ENCODE results near the gene GSTM4. TPM values are rescaled to one million over a fixed set of nuclear protein-coding genes. Genes with fewer than 3 reads are reported as not detected.

GSTM4 gene
- total and polyA plus RNA-seq, 2 of the 8 experiments (the other 6 are each of a cell fraction or from before 2014, with no cell fraction given): 11.3 to 31.4 TPM

DNA sequence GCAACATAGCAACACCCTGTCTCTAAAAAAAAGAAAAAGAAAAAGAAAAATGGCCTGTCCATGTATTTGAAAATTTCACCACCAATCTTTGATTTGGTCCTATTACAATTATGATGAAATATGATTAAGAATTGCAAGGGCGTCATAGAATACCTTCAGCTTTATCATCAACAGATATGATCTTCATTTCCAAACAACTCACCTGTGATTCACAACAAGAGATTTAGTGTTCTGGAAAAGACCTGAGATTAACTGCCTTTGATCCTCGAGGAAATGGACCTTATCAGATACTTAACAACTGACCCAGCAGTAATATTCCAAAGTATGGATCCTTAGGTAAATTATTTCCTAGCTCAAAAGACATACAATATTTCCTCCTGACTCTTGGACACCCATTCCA lies 3.5 kb upstream of the GSTM4 start:
- WGBS, 2 experiments (ENCODE audit: extremely low coverage in 1 of 2, insufficient coverage in 1 of 2, insufficient read length in 1 of 2, insufficient replicate concordance in 2 of 2, low coverage in 1 of 2, low lambda C conversion rate in 2 of 2, missing lambda C conversion rate in 1 of 2): 88% methylated on average over 2 of the region's 2 CpGs; no CpG with 5 or more reads in 1 of the 2 experiments
- Histone ChIP-seq H2BK20ac (ENCODE audit: low read length) (no peak overlapping the region), H2AK5ac (ENCODE audit: low read depth, low read length) (no peak overlapping the region), H4K91ac (replicated peaks; ENCODE audit: insufficient read length, low read length) (no peak overlapping the region), H2AFZ (ENCODE audit: low read length) (no peak overlapping the region), H2BK15ac (ENCODE audit: low read length) (no peak overlapping the region), H3K23ac (ENCODE audit: insufficient read length) (no peak overlapping the region), H3K27ac (ENCODE audit: low read depth, low read length) (no peak overlapping the region), H3K4me1 (replicated peaks in 1 of 4; ENCODE audit: control insufficient read depth in 3 of 4, insufficient read depth in 4 of 4, low read length in 3 of 4) (0 out of 7 replicates have a peak, but pooled peaks cover 0 to 3% (median 0%) of the 10 kb centered on the region in 4 experiments), H4K8ac (ENCODE audit: extremely low read depth, insufficient read depth, low read length) (no peak overlapping the region), H3K4ac (replicated peaks; ENCODE audit: insufficient read length, low read depth, low read length) (no peak overlapping the region), H3K18ac (ENCODE audit: extremely low read depth, low read length) (no peak overlapping the region), H3K27me3 (replicated peaks in 1 of 4; ENCODE audit: control insufficient read depth in 3 of 4, extremely low read depth in 1 of 4, insufficient read depth in 3 of 4, low read length in 3 of 4) (peaks cover 0 to 5% (median 4%) of the 10 kb centered on the region in 4 experiments; a peak in 6 of 7 replicates), H4K5ac (ENCODE audit: insufficient read length, low read depth, low read length) (no peak overlapping the region), H2BK120ac (replicated peaks; ENCODE audit: low read depth, low read length) (no peak overlapping the region), H2BK12ac (ENCODE audit: low read depth, low read length) (no peak overlapping the region), H3K36me3 (ENCODE audit: control insufficient read depth in 2 of 4, insufficient read depth in 4 of 4, low read length in 3 of 4) (no peaks in the 10 kb centered on the region), H3K79me1 (ENCODE audit: low read depth, low read length) (no peaks in the 10 kb centered on the region), H3K4me3 (ENCODE audit: extremely low read depth in 1 of 4, insufficient read depth in 2 of 4, low read depth in 3 of 4, low read length in 4 of 4) (no peak overlapping the region), H3K23me2 (ENCODE audit: low read depth, low read length) (peaks cover 9% of the 10 kb centered on the region), H3K14ac (ENCODE audit: insufficient read length) (no peak overlapping the region), H3K9ac (replicated peaks in 1 of 4; ENCODE audit: extremely low read depth in 1 of 4, low read depth in 3 of 4, low read length in 3 of 4) (no peak overlapping the region), H3K79me2 (ENCODE audit: control insufficient read depth in 1 of 2, insufficient read depth in 2 of 2, low read length in 2 of 2) (no peaks in the 10 kb centered on the region), H4K20me1 (replicated peaks in 1 of 2; ENCODE audit: control insufficient read depth in 1 of 2, insufficient read depth in 2 of 2, low read length in 2 of 2) (no peaks in the 10 kb centered on the region), H3K9me3 (ENCODE audit: insufficient read depth in 2 of 2, low read depth in 1 of 2, low read length in 1 of 2) (no peaks in the 10 kb centered on the region), H3K56ac (replicated peaks; ENCODE audit: insufficient read length, low read depth, low read length) (no peak overlapping the region), H3K4me2 (ENCODE audit: insufficient read depth in 1 of 2, low read depth in 2 of 2, low read length in 2 of 2) (no peak overlapping the region), H2BK5ac (ENCODE audit: low read depth, low read length) (no peak overlapping the region)
- no peak for FAIRE-seq
- no peak for DNase-seq (ENCODE audit: low read depth in 1 of 2, low spot score in 2 of 2)
- ChIA-PET POLR2A (ENCODE audit: partially characterized antibody) (interaction anchor here (1.4 to 2.2 kb wide), 2 partner anchors 8 to 10 kb away, joined by 4 to 6 read pairs; no protein-coding TSS in a partner anchor), CTCF (ENCODE audit: partially characterized antibody) (interaction anchor here (0.6 to 11.8 kb wide), 9 partner anchors 12 to 121 kb away, joined by 3 to 185 read pairs (median 3); partner anchors contain the start of gene GSTM1)
- TF ChIP-seq CBX5 (IDR thresholded peaks at IDR 0.05; ENCODE audit: low read depth, low read length) (no peak), RBBP5 (IDR thresholded peaks at IDR 0.05; ENCODE audit: borderline replicate concordance, low read depth, low read length) (no peak), HDAC2 (IDR thresholded peaks at IDR 0.05; ENCODE audit: borderline replicate concordance in 1 of 2, low read depth in 2 of 2, low read length in 2 of 2) (no peak), NRF1 (IDR thresholded peaks at IDR 0.05; ENCODE audit: low read depth, low read length) (no peak), TBP (IDR thresholded peaks at IDR 0.05; ENCODE audit: low read depth, low read length) (no peak), NANOG (IDR thresholded peaks at IDR 0.05; ENCODE audit: insufficient read depth, low read depth, low read length, poor library complexity, severe bottlenecking) (no peak)
- TF ChIP-seq, protein P1, sequence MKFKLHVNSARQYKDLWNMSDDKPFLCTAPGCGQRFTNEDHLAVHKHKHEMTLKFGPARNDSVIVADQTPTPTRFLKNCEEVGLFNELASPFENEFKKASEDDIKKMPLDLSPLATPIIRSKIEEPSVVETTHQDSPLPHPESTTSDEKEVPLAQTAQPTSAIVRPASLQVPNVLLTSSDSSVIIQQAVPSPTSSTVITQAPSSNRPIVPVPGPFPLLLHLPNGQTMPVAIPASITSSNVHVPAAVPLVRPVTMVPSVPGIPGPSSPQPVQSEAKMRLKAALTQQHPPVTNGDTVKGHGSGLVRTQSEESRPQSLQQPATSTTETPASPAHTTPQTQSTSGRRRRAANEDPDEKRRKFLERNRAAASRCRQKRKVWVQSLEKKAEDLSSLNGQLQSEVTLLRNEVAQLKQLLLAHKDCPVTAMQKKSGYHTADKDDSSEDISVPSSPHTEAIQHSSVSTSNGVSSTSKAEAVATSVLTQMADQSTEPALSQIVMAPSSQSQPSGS (IDR thresholded peaks at IDR 0.05; ENCODE audit: low read length): no peak
- TF ChIP-seq, protein P2, sequence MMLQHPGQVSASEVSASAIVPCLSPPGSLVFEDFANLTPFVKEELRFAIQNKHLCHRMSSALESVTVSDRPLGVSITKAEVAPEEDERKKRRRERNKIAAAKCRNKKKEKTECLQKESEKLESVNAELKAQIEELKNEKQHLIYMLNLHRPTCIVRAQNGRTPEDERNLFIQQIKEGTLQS (IDR thresholded peaks at IDR 0.05; ENCODE audit: insufficient read depth, low read depth, low read length): no peak
- TF ChIP-seq, protein P3, sequence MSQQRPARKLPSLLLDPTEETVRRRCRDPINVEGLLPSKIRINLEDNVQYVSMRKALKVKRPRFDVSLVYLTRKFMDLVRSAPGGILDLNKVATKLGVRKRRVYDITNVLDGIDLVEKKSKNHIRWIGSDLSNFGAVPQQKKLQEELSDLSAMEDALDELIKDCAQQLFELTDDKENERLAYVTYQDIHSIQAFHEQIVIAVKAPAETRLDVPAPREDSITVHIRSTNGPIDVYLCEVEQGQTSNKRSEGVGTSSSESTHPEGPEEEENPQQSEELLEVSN (IDR thresholded peaks at IDR 0.05): no peak
- TF ChIP-seq, protein P4, sequence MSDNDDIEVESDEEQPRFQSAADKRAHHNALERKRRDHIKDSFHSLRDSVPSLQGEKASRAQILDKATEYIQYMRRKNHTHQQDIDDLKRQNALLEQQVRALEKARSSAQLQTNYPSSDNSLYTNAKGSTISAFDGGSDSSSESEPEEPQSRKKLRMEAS (IDR thresholded peaks at IDR 0.05): no peak
